CD14-positive monocyte (primary cell): ENCODE results near the gene CSRNP2. TPM values are rescaled to one million over a fixed set of nuclear protein-coding genes. Genes with fewer than 3 reads are reported as not detected.

Experiments
- DNase-seq, 3 donors: peaks; one replicate each; pipeline ENCODE4 v3.0.0-alpha.2; 2011 to 2022
- H2AFZ ChIP-seq: 2 replicates; pipeline ENCODE4 v1.6.0; 2012; ENCODE audit warnings: mild to moderate bottlenecking, low read depth, low read length, inconsistent platforms; ENCODE audit not compliant: insufficient read depth, poor library complexity, severe bottlenecking
- H3K27ac ChIP-seq, 2 donors: 1 replicate in 1 of 2; 2 replicates in 1 of 2; pipeline ENCODE4 v1.5.1; 2012 to 2013; ENCODE audit warnings: low read length in 2 of 2, control low read depth in 1 of 2, inconsistent platforms in 1 of 2, low read depth in 1 of 2, mild to moderate bottlenecking in 1 of 2
- H3K27me3 ChIP-seq, 2 donors: one replicate each; pipeline versions ENCODE4 v1.6.0 to v1.6.1; 2011 to 2013; ENCODE audit warnings: low read length in 2 of 2; ENCODE audit not compliant: control insufficient read depth in 2 of 2, insufficient read depth in 2 of 2
- H3K36me3 ChIP-seq, 2 donors: replicated peaks in 1 of 2; 1 replicate in 1 of 2; 2 replicates in 1 of 2; pipeline versions ENCODE4 v1.5.1 to v1.6.1; 2012 to 2013; ENCODE audit warnings: low read length in 2 of 2, control low read depth in 1 of 2, inconsistent platforms in 1 of 2, mild to moderate bottlenecking in 1 of 2; ENCODE audit not compliant: insufficient read depth in 2 of 2, control insufficient read depth in 1 of 2
- H3K4me1 ChIP-seq, 2 donors: 1 replicate in 1 of 2; 2 replicates in 1 of 2; pipeline versions ENCODE4 v1.5.1 to v1.6.1; 2012 to 2013; ENCODE audit warnings: low read length in 2 of 2, control low read depth in 1 of 2, inconsistent platforms in 1 of 2, mild to moderate bottlenecking in 1 of 2, moderate library complexity in 1 of 2; ENCODE audit not compliant: insufficient read depth in 2 of 2, control insufficient read depth in 1 of 2
- H3K4me2 ChIP-seq: replicated peaks from 2 replicates; pipeline ENCODE3; 2012; ENCODE audit warnings: low read length, moderate library complexity, mild to moderate bottlenecking; ENCODE audit not compliant: poor library complexity, severe bottlenecking; ENCODE audit errors: extremely low read depth
- H3K4me3 ChIP-seq, 3 experiments: fragments of 200-600 bp in 1 of 3; sonication (generic) in 1 of 3; replicated peaks in 1 of 3; 1 replicate in 2 of 3; 2 replicates in 1 of 3; pipeline ENCODE4 v1.5.1; 2011 to 2013; ENCODE audit warnings: low read length in 3 of 3, mild to moderate bottlenecking in 3 of 3, control low read depth in 2 of 3, low read depth in 2 of 3, inconsistent platforms in 1 of 3, moderate library complexity in 1 of 3
- H3K79me2 ChIP-seq: 2 replicates; pipeline ENCODE4 v1.6.0; 2012; ENCODE audit warnings: mild to moderate bottlenecking, control low read depth, inconsistent platforms, low read length, moderate library complexity; ENCODE audit not compliant: insufficient read depth
- H3K9ac ChIP-seq: 2 replicates; pipeline ENCODE4 v1.6.0; 2017; ENCODE audit warnings: low read length, mild to moderate bottlenecking; ENCODE audit not compliant: insufficient read depth, poor library complexity, severe bottlenecking
- H3K9me3 ChIP-seq, 2 donors: replicated peaks in 1 of 2; 1 replicate in 1 of 2; 2 replicates in 1 of 2; pipeline versions ENCODE4 v1.5.1 to v1.6.1; 2012 to 2013; ENCODE audit warnings: low read length in 2 of 2, control low read depth in 1 of 2; ENCODE audit not compliant: control insufficient read depth in 1 of 2, insufficient read depth in 1 of 2
- H4K20me1 ChIP-seq: 2 replicates; pipeline ENCODE4 v1.6.0; 2012; ENCODE audit warnings: mild to moderate bottlenecking, low read length, control low read depth, moderate library complexity; ENCODE audit not compliant: insufficient read depth
- H3K27ac Mint-ChIP-seq, 7 donors: one replicate each; pipeline ENCODE4 v1.8.0; 2020; ENCODE audit warnings: mild to moderate bottlenecking in 7 of 7, mixed read lengths in 7 of 7, moderate library complexity in 6 of 7, inconsistent platforms in 2 of 7
- H3K27me3 Mint-ChIP-seq, 3 donors: one replicate each; pipeline ENCODE4 v1.8.0; 2021 to 2022; ENCODE audit warnings: low read depth in 3 of 3, mild to moderate bottlenecking in 3 of 3, mixed read lengths in 3 of 3, moderate library complexity in 3 of 3, inconsistent platforms in 1 of 3
- H3K36me3 Mint-ChIP-seq, 2 donors: one replicate each; pipeline ENCODE4 v1.8.0; 2020; ENCODE audit warnings: mixed read lengths in 2 of 2, inconsistent platforms in 1 of 2, mild to moderate bottlenecking in 1 of 2
- H3K4me1 Mint-ChIP-seq: one replicate; pipeline ENCODE4 v1.8.0; 2020; ENCODE audit warnings: mild to moderate bottlenecking, mixed read lengths
- H3K4me3 Mint-ChIP-seq, 2 donors: one replicate each; pipeline ENCODE4 v1.8.0; 2020; ENCODE audit warnings: mild to moderate bottlenecking in 2 of 2, mixed read lengths in 2 of 2, moderate library complexity in 1 of 2
- H3K9me3 Mint-ChIP-seq, 7 donors: one replicate each; pipeline ENCODE4 v1.8.0; 2020 to 2022; ENCODE audit warnings: mixed read lengths in 7 of 7, mild to moderate bottlenecking in 6 of 7, moderate library complexity in 6 of 7, inconsistent platforms in 2 of 7
- WGBS: methylation state at CpG from one replicate; pipeline ENCODE4 v1.1.5; 2013; ENCODE audit warnings: missing lambda C conversion rate; ENCODE audit not compliant: insufficient coverage; 5-methylcytosine and 5-hydroxymethylcytosine counted together
- intact Hi-C, 2 donors: fragments of 100-400 bp; cut with micrococcal nuclease; formaldehyde crosslinking; loops; one replicate each; pipeline versions ENCODE4 v1.15.0 to v1.15.1; 2023
- polyA plus RNA-seq, 3 donors: library from polyadenylated mRNA; depleted of rRNA in 1 of 3; unstranded in 2 of 3; stranded (reverse) in 1 of 3; fragments of 300-500 nt in 2 of 3; fragments of >200 nt in 1 of 3; fragmentation: Illumina TruSeq in 2 of 3; gene quantifications; 1 replicate in 2 of 3; 2 replicates in 1 of 3; pipeline ENCODE4 v1.2.3, GENCODE V29; 2012 to 2021
- small RNA-seq: library from RNA; depleted of rRNA; stranded (forward); fragments of <200 nt; gene quantifications from one replicate; pipeline ENCODE3, GENCODE V24; 2012; ENCODE audit warnings: low read depth; ENCODE audit not compliant: insufficient read length
- TF ChIP-seq, protein P1 (sequence below): fragments of 200-600 bp; IDR thresholded peaks from one replicate; pipeline ENCODE4 v1.8.0; 2022; ENCODE audit warnings: antibody characterized with exemption, mild to moderate bottlenecking

Gene CSRNP2
- polyA plus RNA-seq, 3 donors, result 1.7 to 8.0 (median 2.6) TPM

DNA sequence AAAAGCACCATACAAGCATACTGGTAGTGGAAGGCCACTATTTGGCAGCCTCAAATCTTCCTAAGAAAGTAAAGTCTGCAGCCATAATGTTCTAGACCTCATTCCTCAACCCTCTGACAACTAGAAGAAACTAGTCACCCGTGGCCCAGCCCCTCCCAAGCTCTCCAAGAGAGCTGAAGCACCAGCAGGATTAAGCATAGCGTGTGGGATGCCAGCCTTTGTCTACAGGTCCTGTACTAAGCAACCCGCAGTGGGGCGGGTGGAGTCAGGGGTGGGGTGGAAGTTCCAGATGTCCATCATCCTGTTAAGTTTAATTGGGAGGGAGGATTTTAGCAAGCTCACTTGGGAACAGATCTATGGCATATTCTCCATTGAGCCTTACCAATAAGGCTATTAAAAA is 71.4 kb downstream of the CSRNP2 start:
- intact Hi-C loops, result no loop called here
- DNase-seq, result no peak
- H3K27me3 Mint-ChIP-seq, result no peaks in the 10 kb centered on the region
- Histone ChIP-seq H3K36me3 (peaks cover 6 to 12% of the 10 kb centered on the region in 2 donors), H3K9ac (no peak overlapping the region), H3K4me2 (no peak overlapping the region), H3K27ac (no peak overlapping the region), H3K4me1 (peaks cover 22 to 31% of the 10 kb centered on the region in 2 donors), H3K27me3 (no peaks in the 10 kb centered on the region), H3K79me2 (peaks cover 90% of the 10 kb centered on the region), H3K9me3 (no peaks in the 10 kb centered on the region), H3K4me3 (no peak overlapping the region), H4K20me1 (peaks cover 45% of the 10 kb centered on the region), H2AFZ (no peak overlapping the region)
- H3K4me1 Mint-ChIP-seq, result peaks cover 32% of the 10 kb centered on the region
- H3K4me3 Mint-ChIP-seq, result no peak overlapping the region
- no peaks in the 10 kb centered on the region for H3K9me3 Mint-ChIP-seq
- WGBS, result 100% methylated on average over 3 of the region's 4 CpGs
- peak overlapping the region in 1 of 7 donors; percentile 32 for H3K27ac Mint-ChIP-seq
- TF ChIP-seq, protein P1, sequence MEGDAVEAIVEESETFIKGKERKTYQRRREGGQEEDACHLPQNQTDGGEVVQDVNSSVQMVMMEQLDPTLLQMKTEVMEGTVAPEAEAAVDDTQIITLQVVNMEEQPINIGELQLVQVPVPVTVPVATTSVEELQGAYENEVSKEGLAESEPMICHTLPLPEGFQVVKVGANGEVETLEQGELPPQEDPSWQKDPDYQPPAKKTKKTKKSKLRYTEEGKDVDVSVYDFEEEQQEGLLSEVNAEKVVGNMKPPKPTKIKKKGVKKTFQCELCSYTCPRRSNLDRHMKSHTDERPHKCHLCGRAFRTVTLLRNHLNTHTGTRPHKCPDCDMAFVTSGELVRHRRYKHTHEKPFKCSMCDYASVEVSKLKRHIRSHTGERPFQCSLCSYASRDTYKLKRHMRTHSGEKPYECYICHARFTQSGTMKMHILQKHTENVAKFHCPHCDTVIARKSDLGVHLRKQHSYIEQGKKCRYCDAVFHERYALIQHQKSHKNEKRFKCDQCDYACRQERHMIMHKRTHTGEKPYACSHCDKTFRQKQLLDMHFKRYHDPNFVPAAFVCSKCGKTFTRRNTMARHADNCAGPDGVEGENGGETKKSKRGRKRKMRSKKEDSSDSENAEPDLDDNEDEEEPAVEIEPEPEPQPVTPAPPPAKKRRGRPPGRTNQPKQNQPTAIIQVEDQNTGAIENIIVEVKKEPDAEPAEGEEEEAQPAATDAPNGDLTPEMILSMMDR, result no peak
- H3K36me3 Mint-ChIP-seq, result peaks cover 7 to 11% of the 10 kb centered on the region in 2 donors

Small RNA genes lying within 50 kb of the gene (small RNA-seq; reads per million reads assigned to genes)
- gene RNU6-1273P, result not detected
- not detected for gene RNU6-87P

Other genes starting within 250 kb of the CSRNP2 start
- not detected for gene TMPRSS12, start 240.7 kb downstream of the CSRNP2 start, polyA plus RNA-seq
- gene HIGD1C, start 131.1 kb downstream of the CSRNP2 start, polyA plus RNA-seq, result not detected
- 10 to 100 TPM; 11.7 to 69.0 (median 14.9) TPM for gene SLC11A2, start 57.2 kb downstream of the CSRNP2 start, polyA plus RNA-seq
- 10 to 100 TPM; 13.2 to 95.6 (median 16.8) TPM for gene LETMD1, start 35.3 kb downstream of the CSRNP2 start, polyA plus RNA-seq
- gene TFCP2, start 89.5 kb upstream of the CSRNP2 start, polyA plus RNA-seq, result 10 to 100 TPM in 2 of 3 donors, 1 to 10 TPM in 1; 7.1 to 25.4 (median 14.2) TPM
- 1 to 10 TPM in 1 of 3 donors, under 1 TPM in 1, not detected in 1; 0.65 to 5.2 TPM for gene POU6F1, start 134.5 kb upstream of the CSRNP2 start, polyA plus RNA-seq
- 1,000 to 10,000 TPM in 2 of 3 donors, 100 to 1,000 TPM in 1; 975 to 2,004 (median 1,697) TPM for gene DAZAP2, start 155.2 kb upstream of the CSRNP2 start, polyA plus RNA-seq
- 1 to 10 TPM; 2.6 to 6.6 (median 3.0) TPM for gene SMAGP, start 186.8 kb upstream of the CSRNP2 start, polyA plus RNA-seq
- gene BIN2, start 240.6 kb upstream of the CSRNP2 start, polyA plus RNA-seq, result 100 to 1,000 TPM; 120 to 376 (median 196) TPM